K562 (cell line): ENCODE results near the gene BCO1. TPM values are rescaled to one million over a fixed set of nuclear protein-coding genes. Genes with fewer than 3 reads are reported as not detected.
A peak's percentile ranks its signal among the peaks of the same experiment; 100 is the strongest.

Experiments
- ARHGAP35 ChIP-seq: fragments of 450-650 bp; IDR thresholded peaks from 2 replicates; pipeline ENCODE4 v1.6.1; 2018; ENCODE audit not compliant: partially characterized antibody
- BRD4 ChIP-seq: fragments of 200-600 bp; sonication (generic); IDR thresholded peaks from 2 replicates; pipeline ENCODE4 v1.6.1; 2017; ENCODE audit warnings: inconsistent platforms
- HDAC6 ChIP-seq: IDR thresholded peaks from 2 replicates; pipeline ENCODE4 v1.6.1; 2012; ENCODE audit warnings: low read depth, mild to moderate bottlenecking, control low read depth, inconsistent platforms, low read length, moderate library complexity
- KAT8 ChIP-seq: fragments of 450-650 bp; IDR thresholded peaks from 2 replicates; pipeline ENCODE4 v1.6.1; 2016; ENCODE audit warnings: low read depth, mild to moderate bottlenecking
- MYBL2 ChIP-seq, 2 experiments: fragments of 450-650 bp in 1 of 2; sonication (generic) in 1 of 2; formaldehyde crosslinking in 1 of 2; IDR thresholded peaks; 2 replicates each; pipeline versions ENCODE4 v1.6.1 to v1.8.1; 2017 to 2022; ENCODE audit warnings: borderline replicate concordance in 1 of 2, inconsistent platforms in 1 of 2, low read depth in 1 of 2, mild to moderate bottlenecking in 1 of 2, missing genetic modification reagents in 1 of 2, moderate library complexity in 1 of 2
- POU5F1 ChIP-seq: fragments of 150-350 bp; IDR thresholded peaks from 2 replicates; pipeline ENCODE4 v1.6.1; 2014; ENCODE audit warnings: borderline replicate concordance, low read length, low read depth, mild to moderate bottlenecking; ENCODE audit not compliant: partially characterized antibody
- SLC30A9 ChIP-seq: fragments of 250-450 bp; sonication (Bioruptor Pico); IDR thresholded peaks from 2 replicates; pipeline ENCODE4 v1.8.0; 2022; ENCODE audit warnings: mild to moderate bottlenecking, moderate library complexity
- SUPT5H ChIP-seq: fragments of 450-650 bp; IDR thresholded peaks from 2 replicates; pipeline ENCODE4 v1.6.1; 2016
- TAF15 ChIP-seq: fragments of 200-400 bp; formaldehyde crosslinking; IDR thresholded peaks from 2 replicates; pipeline ENCODE4 v1.6.1; 2017; ENCODE audit warnings: mild to moderate bottlenecking, low read depth, low read length, moderate library complexity
- ZBTB8A ChIP-seq: fragments of 450-650 bp; IDR thresholded peaks from 2 replicates; pipeline ENCODE4 v1.6.1; 2018; ENCODE audit warnings: mild to moderate bottlenecking, moderate library complexity; ENCODE audit not compliant: partially characterized antibody
- ZNF561 ChIP-seq: fragments of 450-650 bp; formaldehyde crosslinking; conservative IDR thresholded peaks from 2 replicates; pipeline ENCODE4 v1.4.0; 2020; ENCODE audit warnings: mild to moderate bottlenecking, moderate library complexity
- ZNF707 ChIP-seq: fragments of 250-450 bp; sonication (Bioruptor Pico); conservative IDR thresholded peaks from 2 replicates; pipeline ENCODE4 v1.8.0; 2022; ENCODE audit warnings: inconsistent platforms, mild to moderate bottlenecking, moderate library complexity
- polyA plus RNA-seq, 8 experiments: library from polyadenylated mRNA; depleted of rRNA in 4 of 8; stranded (reverse) in 5 of 8; unstranded in 3 of 8; fragments of >200 nt; fragmentation: Nextera tagmentation in 2 of 8; fragmentation: Illumina TruSeq in 1 of 8; extraction: Ambion mirVana in 2 of 8; extraction: Trizol in 1 of 8; gene quantifications; 2 replicates each; pipeline versions ENCODE4 v1.2.1 to v1.2.3, GENCODE V29; 2011 to 2014; ENCODE audit warnings: inconsistent platforms in 1 of 8, missing spikeins in 1 of 8
- total RNA-seq, 7 experiments: library from RNA; depleted of rRNA in 6 of 7; stranded (reverse); fragments of >200 nt in 6 of 7; fragmentation: Illumina TruSeq in 2 of 7; extraction: Trizol in 2 of 7; gene quantifications; 2 replicates each; pipeline versions ENCODE4 v1.2.1 to v1.2.3, GENCODE V29; 2011 to 2021; ENCODE audit warnings: low replicate concordance in 1 of 7
- TF ChIP-seq, protein P1 (sequence below), 2 experiments: fragments of 450-650 bp; conservative IDR thresholded peaks; 2 replicates each; pipeline ENCODE4 v1.6.1; 2017; ENCODE audit warnings: mild to moderate bottlenecking in 2 of 2, moderate library complexity in 2 of 2
- TF ChIP-seq, protein P2 (sequence below): fragments of 450-650 bp; conservative IDR thresholded peaks from 2 replicates; pipeline ENCODE4 v1.6.1; 2016; ENCODE audit warnings: missing genetic modification characterization, low read depth, mild to moderate bottlenecking, missing compliant biosample characterization, moderate library complexity
- TF ChIP-seq, protein P3 (sequence below): fragments of 250-450 bp; sonication (Bioruptor Pico); IDR thresholded peaks from 2 replicates; pipeline ENCODE4 v1.4.0; 2020; ENCODE audit warnings: mild to moderate bottlenecking
- TF ChIP-seq, protein P4 (sequence below): fragments of 250-450 bp; sonication (Bioruptor Pico); IDR thresholded peaks from 2 replicates; pipeline ENCODE4 v1.5.0; 2021
- TF ChIP-seq, protein P5 (sequence below): fragments of 250-450 bp; sonication (Bioruptor Pico); IDR thresholded peaks from 2 replicates; pipeline ENCODE4 v1.9.0; 2021; ENCODE audit warnings: mild to moderate bottlenecking, inconsistent platforms
- TF ChIP-seq, protein P6 (sequence below), 3 experiments: IDR thresholded peaks in 2 of 3; conservative IDR thresholded peaks in 1 of 3; 2 replicates each; pipeline ENCODE4 v1.5.1; 2011 to 2012; ENCODE audit warnings: low read length in 3 of 3, mild to moderate bottlenecking in 3 of 3, control low read depth in 2 of 3, improper control_type of control experiment in 1 of 3, inconsistent platforms in 1 of 3, low read depth in 1 of 3, mixed read lengths in 1 of 3, moderate library complexity in 1 of 3; ENCODE audit not compliant: insufficient read depth in 2 of 3

Gene BCO1
- total and polyA plus RNA-seq, 9 of the 15 experiments (the other 6 are each of a cell fraction or from before 2014, with no cell fraction given): not detected

DNA sequence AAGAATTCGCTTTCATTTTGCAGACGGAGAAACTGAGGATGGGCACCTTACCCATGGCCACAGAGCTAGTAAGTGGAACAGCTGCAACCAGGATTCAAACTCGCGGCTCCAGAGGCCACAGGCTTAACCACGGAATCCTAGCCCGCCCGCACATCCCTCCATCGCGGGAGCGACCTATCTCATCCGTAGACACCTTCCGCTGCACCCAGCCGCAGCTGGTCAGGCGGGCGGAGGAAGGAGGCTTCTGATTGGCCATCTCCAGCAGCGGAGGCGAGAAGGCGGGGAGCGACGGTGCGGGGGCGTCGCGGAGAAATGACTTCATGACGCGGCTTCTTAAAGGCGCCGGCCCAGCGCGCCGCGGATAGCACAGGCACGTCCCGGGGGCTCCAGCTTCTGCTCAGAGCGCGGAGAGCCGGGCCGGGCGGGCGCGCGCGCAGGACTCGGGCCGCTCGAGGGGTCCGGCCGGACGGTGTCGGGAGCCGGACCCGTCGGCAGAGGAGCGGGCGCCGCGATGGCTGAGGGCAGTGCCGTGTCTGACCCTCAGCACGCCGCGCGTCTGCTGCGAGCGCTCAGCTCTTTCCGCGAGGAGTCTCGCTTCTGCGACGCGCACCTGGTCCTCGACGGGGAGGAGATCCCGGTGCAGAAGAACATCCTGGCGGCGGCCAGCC is 76.2 kb downstream of the BCO1 start, which contains the start of gene GAN (continued):
- TF ChIP-seq, protein P1, sequence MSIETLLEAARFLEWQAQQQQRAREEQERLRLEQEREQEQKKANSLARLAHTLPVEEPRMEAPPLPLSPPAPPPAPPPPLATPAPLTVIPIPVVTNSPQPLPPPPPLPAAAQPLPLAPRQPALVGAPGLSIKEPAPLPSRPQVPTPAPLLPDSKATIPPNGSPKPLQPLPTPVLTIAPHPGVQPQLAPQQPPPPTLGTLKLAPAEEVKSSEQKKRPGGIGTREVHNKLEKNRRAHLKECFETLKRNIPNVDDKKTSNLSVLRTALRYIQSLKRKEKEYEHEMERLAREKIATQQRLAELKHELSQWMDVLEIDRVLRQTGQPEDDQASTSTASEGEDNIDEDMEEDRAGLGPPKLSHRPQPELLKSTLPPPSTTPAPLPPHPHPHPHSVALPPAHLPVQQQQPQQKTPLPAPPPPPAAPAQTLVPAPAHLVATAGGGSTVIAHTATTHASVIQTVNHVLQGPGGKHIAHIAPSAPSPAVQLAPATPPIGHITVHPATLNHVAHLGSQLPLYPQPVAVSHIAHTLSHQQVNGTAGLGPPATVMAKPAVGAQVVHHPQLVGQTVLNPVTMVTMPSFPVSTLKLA (conservative IDR thresholded peaks at IDR 0.05): peak; percentile 71 to 91
- peak; percentile 85 for TF ChIP-seq SUPT5H
- TF ChIP-seq, protein P2, sequence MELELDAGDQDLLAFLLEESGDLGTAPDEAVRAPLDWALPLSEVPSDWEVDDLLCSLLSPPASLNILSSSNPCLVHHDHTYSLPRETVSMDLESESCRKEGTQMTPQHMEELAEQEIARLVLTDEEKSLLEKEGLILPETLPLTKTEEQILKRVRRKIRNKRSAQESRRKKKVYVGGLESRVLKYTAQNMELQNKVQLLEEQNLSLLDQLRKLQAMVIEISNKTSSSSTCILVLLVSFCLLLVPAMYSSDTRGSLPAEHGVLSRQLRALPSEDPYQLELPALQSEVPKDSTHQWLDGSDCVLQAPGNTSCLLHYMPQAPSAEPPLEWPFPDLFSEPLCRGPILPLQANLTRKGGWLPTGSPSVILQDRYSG (tag): no peak
- TF ChIP-seq BRD4: no peak
- no peak for TF ChIP-seq MYBL2 (IDR thresholded peaks at IDR 0.05; ENCODE audit: low read depth)
- TF ChIP-seq MYBL2 (CRISPR knock-in tag; IDR thresholded peaks at IDR 0.05; ENCODE audit: borderline replicate concordance): no peak
- no peak for TF ChIP-seq KAT8
- no peak for TF ChIP-seq TAF15
- TF ChIP-seq SLC30A9 (CRISPR knock-in tag): no peak
- no peak for TF ChIP-seq ARHGAP35
- TF ChIP-seq, protein P3, sequence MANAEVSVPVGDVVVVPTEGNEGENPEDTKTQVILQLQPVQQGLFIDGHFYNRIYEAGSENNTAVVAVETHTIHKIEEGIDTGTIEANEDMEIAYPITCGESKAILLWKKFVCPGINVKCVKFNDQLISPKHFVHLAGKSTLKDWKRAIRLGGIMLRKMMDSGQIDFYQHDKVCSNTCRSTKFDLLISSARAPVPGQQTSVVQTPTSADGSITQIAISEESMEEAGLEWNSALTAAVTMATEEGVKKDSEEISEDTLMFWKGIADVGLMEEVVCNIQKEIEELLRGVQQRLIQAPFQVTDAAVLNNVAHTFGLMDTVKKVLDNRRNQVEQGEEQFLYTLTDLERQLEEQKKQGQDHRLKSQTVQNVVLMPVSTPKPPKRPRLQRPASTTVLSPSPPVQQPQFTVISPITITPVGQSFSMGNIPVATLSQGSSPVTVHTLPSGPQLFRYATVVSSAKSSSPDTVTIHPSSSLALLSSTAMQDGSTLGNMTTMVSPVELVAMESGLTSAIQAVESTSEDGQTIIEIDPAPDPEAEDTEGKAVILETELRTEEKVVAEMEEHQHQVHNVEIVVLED: peak; percentile 91
- TF ChIP-seq HDAC6: 0 out of 2 replicates have a peak, but pooled peaks have one; percentile 6
- TF ChIP-seq, protein P4, sequence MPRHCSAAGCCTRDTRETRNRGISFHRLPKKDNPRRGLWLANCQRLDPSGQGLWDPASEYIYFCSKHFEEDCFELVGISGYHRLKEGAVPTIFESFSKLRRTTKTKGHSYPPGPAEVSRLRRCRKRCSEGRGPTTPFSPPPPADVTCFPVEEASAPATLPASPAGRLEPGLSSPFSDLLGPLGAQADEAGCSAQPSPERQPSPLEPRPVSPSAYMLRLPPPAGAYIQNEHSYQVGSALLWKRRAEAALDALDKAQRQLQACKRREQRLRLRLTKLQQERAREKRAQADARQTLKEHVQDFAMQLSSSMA (CRISPR knock-in tag): no peak
- TF ChIP-seq ZBTB8A: no peak
- TF ChIP-seq, protein P5, sequence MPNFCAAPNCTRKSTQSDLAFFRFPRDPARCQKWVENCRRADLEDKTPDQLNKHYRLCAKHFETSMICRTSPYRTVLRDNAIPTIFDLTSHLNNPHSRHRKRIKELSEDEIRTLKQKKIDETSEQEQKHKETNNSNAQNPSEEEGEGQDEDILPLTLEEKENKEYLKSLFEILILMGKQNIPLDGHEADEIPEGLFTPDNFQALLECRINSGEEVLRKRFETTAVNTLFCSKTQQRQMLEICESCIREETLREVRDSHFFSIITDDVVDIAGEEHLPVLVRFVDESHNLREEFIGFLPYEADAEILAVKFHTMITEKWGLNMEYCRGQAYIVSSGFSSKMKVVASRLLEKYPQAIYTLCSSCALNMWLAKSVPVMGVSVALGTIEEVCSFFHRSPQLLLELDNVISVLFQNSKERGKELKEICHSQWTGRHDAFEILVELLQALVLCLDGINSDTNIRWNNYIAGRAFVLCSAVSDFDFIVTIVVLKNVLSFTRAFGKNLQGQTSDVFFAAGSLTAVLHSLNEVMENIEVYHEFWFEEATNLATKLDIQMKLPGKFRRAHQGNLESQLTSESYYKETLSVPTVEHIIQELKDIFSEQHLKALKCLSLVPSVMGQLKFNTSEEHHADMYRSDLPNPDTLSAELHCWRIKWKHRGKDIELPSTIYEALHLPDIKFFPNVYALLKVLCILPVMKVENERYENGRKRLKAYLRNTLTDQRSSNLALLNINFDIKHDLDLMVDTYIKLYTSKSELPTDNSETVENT (CRISPR knock-in tag): peak; percentile 42; the same call in 1 of the 2 replicates
- TF ChIP-seq ZNF707 (CRISPR knock-in tag): no peak
- no peak for TF ChIP-seq ZNF561 (CRISPR knock-in tag)
- no peak for TF ChIP-seq POU5F1
- TF ChIP-seq, protein P6, sequence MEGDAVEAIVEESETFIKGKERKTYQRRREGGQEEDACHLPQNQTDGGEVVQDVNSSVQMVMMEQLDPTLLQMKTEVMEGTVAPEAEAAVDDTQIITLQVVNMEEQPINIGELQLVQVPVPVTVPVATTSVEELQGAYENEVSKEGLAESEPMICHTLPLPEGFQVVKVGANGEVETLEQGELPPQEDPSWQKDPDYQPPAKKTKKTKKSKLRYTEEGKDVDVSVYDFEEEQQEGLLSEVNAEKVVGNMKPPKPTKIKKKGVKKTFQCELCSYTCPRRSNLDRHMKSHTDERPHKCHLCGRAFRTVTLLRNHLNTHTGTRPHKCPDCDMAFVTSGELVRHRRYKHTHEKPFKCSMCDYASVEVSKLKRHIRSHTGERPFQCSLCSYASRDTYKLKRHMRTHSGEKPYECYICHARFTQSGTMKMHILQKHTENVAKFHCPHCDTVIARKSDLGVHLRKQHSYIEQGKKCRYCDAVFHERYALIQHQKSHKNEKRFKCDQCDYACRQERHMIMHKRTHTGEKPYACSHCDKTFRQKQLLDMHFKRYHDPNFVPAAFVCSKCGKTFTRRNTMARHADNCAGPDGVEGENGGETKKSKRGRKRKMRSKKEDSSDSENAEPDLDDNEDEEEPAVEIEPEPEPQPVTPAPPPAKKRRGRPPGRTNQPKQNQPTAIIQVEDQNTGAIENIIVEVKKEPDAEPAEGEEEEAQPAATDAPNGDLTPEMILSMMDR (IDR thresholded peaks at IDR 0.05 in 2 of 3, conservative IDR thresholded peaks at IDR 0.05 in 1 of 3; ENCODE audit: insufficient read depth in 2 of 3, low read depth in 1 of 3, low read length in 3 of 3): no peak
